HL-60 (cell line): ENCODE results near the gene IL36B.

ENCODE experiments used
- DNase-seq, 2 experiments: peaks; one replicate each; pipeline ENCODE4 v3.0.0-alpha.2; 2010 to 2020; ENCODE audit warnings: low read depth in 1 of 2, low spot score in 1 of 2
- H3K27ac ChIP-seq: fragments of 250-450 bp; sonication (Bioruptor Pico); replicated peaks from 2 replicates; pipeline ENCODE4 v1.5.1; 2020; ENCODE audit warnings: mild to moderate bottlenecking, moderate library complexity
- H3K27me3 ChIP-seq: fragments of 250-450 bp; sonication (Bioruptor Pico); 2 replicates; pipeline ENCODE4 v1.5.1; 2021; ENCODE audit warnings: mild to moderate bottlenecking, moderate library complexity; ENCODE audit not compliant: insufficient read depth, poor library complexity, severe bottlenecking
- H3K4me3 ChIP-seq: replicated peaks from 2 replicates; pipeline ENCODE4 v1.5.1; 2011; ENCODE audit warnings: mild to moderate bottlenecking, control low read depth, low read length; ENCODE audit not compliant: insufficient read depth
- GABPA ChIP-seq: IDR thresholded peaks from 2 replicates; pipeline ENCODE4 v1.6.1; 2012; ENCODE audit warnings: low read depth
- POLR2AphosphoS5 ChIP-seq: IDR thresholded peaks from 2 replicates; pipeline ENCODE4 v1.6.1; 2012; ENCODE audit warnings: low read depth
- SPI1 ChIP-seq: IDR thresholded peaks from 2 replicates; pipeline ENCODE4 v1.6.1; 2012; ENCODE audit warnings: low read depth, mild to moderate bottlenecking, borderline replicate concordance
- TF ChIP-seq, protein P1 (sequence below): IDR thresholded peaks from 2 replicates; pipeline ENCODE4 v1.6.1; 2012; ENCODE audit warnings: low read depth; ENCODE audit not compliant: insufficient replicate concordance
- TF ChIP-seq, protein P2 (sequence below): IDR thresholded peaks from one replicate; pipeline ENCODE4 v1.5.1; 2011; ENCODE audit warnings: low read length, control low read depth, inconsistent platforms; ENCODE audit not compliant: insufficient read depth

Gene IL36B

DNA sequence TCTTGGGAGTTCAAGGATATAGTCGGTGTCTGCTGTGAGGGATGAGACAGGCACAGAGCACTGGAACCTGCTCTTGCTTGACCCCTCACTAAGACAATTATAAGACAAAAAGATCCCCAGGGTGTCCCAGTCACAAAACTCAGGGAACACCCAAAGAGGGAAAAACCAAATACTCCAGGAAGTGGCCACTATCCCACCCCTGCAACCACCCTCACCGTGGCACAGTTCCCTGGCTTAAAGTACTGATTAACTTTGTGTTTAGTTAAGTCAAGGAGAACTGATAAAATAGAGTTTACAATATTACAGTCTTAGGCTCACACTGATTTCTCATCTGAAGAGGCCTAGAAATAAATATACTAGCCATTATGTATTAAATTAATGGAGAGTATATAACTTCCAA is 13.5 kb downstream of the IL36B start:
- no peak for DNase-seq
- Histone ChIP-seq H3K4me3 (no peak overlapping the region), H3K27ac (no peak overlapping the region), H3K27me3 (no peaks in the 10 kb centered on the region)
- TF ChIP-seq POLR2AphosphoS5 (no peak), SPI1 (no peak), GABPA (no peak)
- TF ChIP-seq, protein P1, sequence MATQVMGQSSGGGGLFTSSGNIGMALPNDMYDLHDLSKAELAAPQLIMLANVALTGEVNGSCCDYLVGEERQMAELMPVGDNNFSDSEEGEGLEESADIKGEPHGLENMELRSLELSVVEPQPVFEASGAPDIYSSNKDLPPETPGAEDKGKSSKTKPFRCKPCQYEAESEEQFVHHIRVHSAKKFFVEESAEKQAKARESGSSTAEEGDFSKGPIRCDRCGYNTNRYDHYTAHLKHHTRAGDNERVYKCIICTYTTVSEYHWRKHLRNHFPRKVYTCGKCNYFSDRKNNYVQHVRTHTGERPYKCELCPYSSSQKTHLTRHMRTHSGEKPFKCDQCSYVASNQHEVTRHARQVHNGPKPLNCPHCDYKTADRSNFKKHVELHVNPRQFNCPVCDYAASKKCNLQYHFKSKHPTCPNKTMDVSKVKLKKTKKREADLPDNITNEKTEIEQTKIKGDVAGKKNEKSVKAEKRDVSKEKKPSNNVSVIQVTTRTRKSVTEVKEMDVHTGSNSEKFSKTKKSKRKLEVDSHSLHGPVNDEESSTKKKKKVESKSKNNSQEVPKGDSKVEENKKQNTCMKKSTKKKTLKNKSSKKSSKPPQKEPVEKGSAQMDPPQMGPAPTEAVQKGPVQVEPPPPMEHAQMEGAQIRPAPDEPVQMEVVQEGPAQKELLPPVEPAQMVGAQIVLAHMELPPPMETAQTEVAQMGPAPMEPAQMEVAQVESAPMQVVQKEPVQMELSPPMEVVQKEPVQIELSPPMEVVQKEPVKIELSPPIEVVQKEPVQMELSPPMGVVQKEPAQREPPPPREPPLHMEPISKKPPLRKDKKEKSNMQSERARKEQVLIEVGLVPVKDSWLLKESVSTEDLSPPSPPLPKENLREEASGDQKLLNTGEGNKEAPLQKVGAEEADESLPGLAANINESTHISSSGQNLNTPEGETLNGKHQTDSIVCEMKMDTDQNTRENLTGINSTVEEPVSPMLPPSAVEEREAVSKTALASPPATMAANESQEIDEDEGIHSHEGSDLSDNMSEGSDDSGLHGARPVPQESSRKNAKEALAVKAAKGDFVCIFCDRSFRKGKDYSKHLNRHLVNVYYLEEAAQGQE: no peak
- TF ChIP-seq, protein P2, sequence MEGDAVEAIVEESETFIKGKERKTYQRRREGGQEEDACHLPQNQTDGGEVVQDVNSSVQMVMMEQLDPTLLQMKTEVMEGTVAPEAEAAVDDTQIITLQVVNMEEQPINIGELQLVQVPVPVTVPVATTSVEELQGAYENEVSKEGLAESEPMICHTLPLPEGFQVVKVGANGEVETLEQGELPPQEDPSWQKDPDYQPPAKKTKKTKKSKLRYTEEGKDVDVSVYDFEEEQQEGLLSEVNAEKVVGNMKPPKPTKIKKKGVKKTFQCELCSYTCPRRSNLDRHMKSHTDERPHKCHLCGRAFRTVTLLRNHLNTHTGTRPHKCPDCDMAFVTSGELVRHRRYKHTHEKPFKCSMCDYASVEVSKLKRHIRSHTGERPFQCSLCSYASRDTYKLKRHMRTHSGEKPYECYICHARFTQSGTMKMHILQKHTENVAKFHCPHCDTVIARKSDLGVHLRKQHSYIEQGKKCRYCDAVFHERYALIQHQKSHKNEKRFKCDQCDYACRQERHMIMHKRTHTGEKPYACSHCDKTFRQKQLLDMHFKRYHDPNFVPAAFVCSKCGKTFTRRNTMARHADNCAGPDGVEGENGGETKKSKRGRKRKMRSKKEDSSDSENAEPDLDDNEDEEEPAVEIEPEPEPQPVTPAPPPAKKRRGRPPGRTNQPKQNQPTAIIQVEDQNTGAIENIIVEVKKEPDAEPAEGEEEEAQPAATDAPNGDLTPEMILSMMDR: no peak

DNA sequence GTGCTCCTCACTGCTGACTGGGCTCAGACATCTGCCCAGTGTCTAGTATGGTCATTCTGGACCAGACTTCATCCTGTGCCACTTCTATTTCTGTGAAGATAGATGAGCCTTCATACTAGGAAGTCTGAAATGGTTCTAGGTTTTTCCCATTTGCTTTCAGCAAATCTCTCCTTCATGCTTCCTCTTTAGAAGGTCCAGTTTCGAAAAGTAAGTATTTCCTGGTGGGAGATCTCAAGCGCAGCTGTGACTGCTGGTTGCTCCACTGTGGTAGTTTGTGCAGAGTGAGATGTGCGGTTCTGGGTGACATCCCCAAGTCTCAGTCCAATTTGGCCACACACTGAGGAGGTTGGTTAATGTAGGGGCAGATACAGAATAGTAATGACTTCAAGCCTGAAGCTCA is 14.4 kb downstream of the IL36B start:
- Histone ChIP-seq H3K4me3 (no peak overlapping the region), H3K27ac (no peak overlapping the region), H3K27me3 (no peaks in the 10 kb centered on the region)
- TF ChIP-seq SPI1 (no peak), GABPA (no peak), POLR2AphosphoS5 (no peak)
- TF ChIP-seq, protein P1: no peak
- TF ChIP-seq, protein P2: no peak
- no peak for DNase-seq

DNA sequence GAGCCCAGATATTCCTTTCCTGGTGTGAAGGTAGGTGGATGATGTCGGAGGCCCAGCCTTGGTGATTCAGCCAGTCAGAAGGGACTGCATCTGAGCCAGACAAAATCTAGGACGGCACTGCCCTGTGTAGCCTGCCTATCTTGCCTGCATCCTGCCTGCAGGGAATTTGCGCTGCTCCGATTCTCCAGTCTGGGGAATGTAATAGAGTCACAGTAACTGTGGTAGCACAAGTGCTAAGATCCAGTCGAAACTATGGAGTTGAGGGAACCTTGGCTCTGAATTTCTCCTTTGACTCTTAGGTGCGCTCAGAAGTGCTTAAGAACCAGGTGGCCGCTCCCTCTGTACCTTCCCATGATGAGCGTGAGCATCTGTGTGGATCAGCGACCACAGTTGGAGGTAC is 15.9 kb downstream of the IL36B start:
- TF ChIP-seq, protein P1: no peak
- TF ChIP-seq, protein P2: no peak
- TF ChIP-seq GABPA (no peak), POLR2AphosphoS5 (no peak), SPI1 (no peak)
- Histone ChIP-seq H3K27me3 (no peaks in the 10 kb centered on the region), H3K27ac (no peak overlapping the region), H3K4me3 (no peak overlapping the region)
- no peak for DNase-seq
